CD4-positive, alpha-beta T cell (primary cell): ENCODE measurements around the gene MIEF2. TPM values are rescaled to one million over a fixed set of nuclear protein-coding genes. Genes with fewer than 3 reads are reported as not detected.

Experiments
- ATAC-seq: fragments of 200-7000 bp; cut with Tn5 transposase; one replicate; pipeline ENCODE4 v1.10.0; 2022; ENCODE audit warnings: mild to moderate bottlenecking; ENCODE audit not compliant: poor library complexity
- CTCF ChIA-PET: fragments of 350-600 bp; sonication (Branson Sonifier 250); formaldehyde crosslinking; loops from one replicate; lab custom pipeline; 2021; ENCODE audit warnings: antibody characterized with exemption, inconsistent platforms; lab: Charles Lee
- POLR2A ChIA-PET: fragments of 350-600 bp; sonication (Branson Sonifier 250); formaldehyde crosslinking; loops from one replicate; lab custom pipeline; 2021; ENCODE audit warnings: antibody characterized with exemption, inconsistent platforms; lab: Charles Lee
- DNase-seq, 14 experiments: peaks; one replicate each; pipeline ENCODE4 v3.0.0-alpha.2; 2013 to 2020; ENCODE audit warnings: mixed read lengths in 2 of 14
- H3K27ac ChIP-seq, 2 donors: one replicate each; pipeline versions ENCODE4 v1.5.1 to v1.7.0; 2013; ENCODE audit warnings: low read length in 2 of 2, low read depth in 1 of 2, mild to moderate bottlenecking in 1 of 2
- H3K27me3 ChIP-seq, 2 experiments: 1 replicate in 1 of 2; 2 replicates in 1 of 2; pipeline versions ENCODE4 v1.6.1 to v1.7.0; 2013; ENCODE audit warnings: low read length in 2 of 2, control low read depth in 1 of 2, mild to moderate bottlenecking in 1 of 2, moderate library complexity in 1 of 2; ENCODE audit not compliant: insufficient read depth in 2 of 2, control insufficient read depth in 1 of 2
- H3K36me3 ChIP-seq: one replicate; pipeline ENCODE4 v1.6.1; 2013; ENCODE audit warnings: low read length, control low read depth; ENCODE audit not compliant: insufficient read depth
- H3K4me1 ChIP-seq: one replicate; pipeline ENCODE4 v1.6.1; 2013; ENCODE audit warnings: low read length, control low read depth; ENCODE audit not compliant: insufficient read depth
- H3K4me3 ChIP-seq: one replicate; pipeline ENCODE4 v1.5.1; 2013; ENCODE audit warnings: mild to moderate bottlenecking, low read length, moderate library complexity
- H3K9me3 ChIP-seq, 2 experiments: 1 replicate in 1 of 2; 2 replicates in 1 of 2; pipeline versions ENCODE4 v1.6.1 to v1.7.0; 2013; ENCODE audit warnings: low read length in 2 of 2, mild to moderate bottlenecking in 2 of 2, control low read depth in 1 of 2, moderate library complexity in 1 of 2; ENCODE audit not compliant: control insufficient read depth in 1 of 2, insufficient read depth in 1 of 2
- H3K27ac Mint-ChIP-seq: one replicate; pipeline ENCODE4 v1.8.0; 2020; ENCODE audit warnings: mixed read lengths
- H3K27me3 Mint-ChIP-seq: one replicate; pipeline ENCODE4 v1.8.0; 2021; ENCODE audit warnings: mixed read lengths
- H3K36me3 Mint-ChIP-seq: one replicate; pipeline ENCODE4 v1.8.0; 2021; ENCODE audit warnings: low read depth, mixed read lengths
- H3K4me1 Mint-ChIP-seq: one replicate; pipeline ENCODE4 v1.8.0; 2021; ENCODE audit warnings: low read depth, mixed read lengths
- H3K4me3 Mint-ChIP-seq: one replicate; pipeline ENCODE4 v1.8.0; 2020; ENCODE audit warnings: mild to moderate bottlenecking, mixed read lengths
- H3K9me3 Mint-ChIP-seq: one replicate; pipeline ENCODE4 v1.8.0; 2020; ENCODE audit warnings: mixed read lengths
- CTCF ChIP-seq: fragments of 200-600 bp; IDR thresholded peaks from one replicate; pipeline ENCODE4 v1.8.0; 2022; ENCODE audit warnings: antibody characterized with exemption, mild to moderate bottlenecking
- intact Hi-C, 2 experiments: fragments of 100-400 bp; cut with DNase I in 1 of 2; cut with micrococcal nuclease in 1 of 2; formaldehyde crosslinking; loops; one replicate each; pipeline versions ENCODE4 v1.15.1 to v1.9.0; 2023 to 2025; cut with DNase I, micrococcal nuclease
- total RNA-seq, 174 experiments: library from RNA in 2 of 174; stranded (reverse) in 2 of 174; gene quantifications; one replicate each; pipeline ENCODE4 v1.2.3 and lab custom pipeline; 2021 to 2026

Gene MIEF2
- total RNA-seq, 2 experiments from 2014 or later: 10.7 to 14.3 TPM

DNA sequence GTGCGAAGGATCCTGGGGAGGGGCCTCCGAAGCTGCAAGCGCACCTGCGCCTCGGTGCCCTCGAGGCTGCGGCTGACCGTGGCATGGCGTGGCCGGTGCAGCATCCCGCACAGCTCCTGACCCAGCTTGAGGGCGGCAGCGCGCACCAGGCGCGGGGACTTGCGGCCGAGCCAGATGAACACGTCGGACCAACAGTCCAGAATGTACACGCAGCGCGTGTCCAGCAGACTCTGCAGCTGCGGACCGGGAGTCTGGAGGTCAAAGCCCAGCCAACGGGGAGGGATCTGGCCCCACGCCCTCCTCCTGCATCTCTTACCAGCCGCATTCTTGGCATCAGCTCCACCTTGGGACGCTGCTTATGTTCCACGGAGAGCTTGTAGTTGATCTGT is 12.9 kb upstream of the MIEF2 start:
- Mint-ChIP-seq H3K4me1 (peaks cover 5% of the 10 kb centered on the region), H3K9me3 (no peaks in the 10 kb centered on the region), H3K27ac (peak overlapping the region; percentile 25), H3K27me3 (no peaks in the 10 kb centered on the region), H3K4me3 (no peak overlapping the region), H3K36me3 (peaks cover 67% of the 10 kb centered on the region)
- peaks cover 77% of the 10 kb centered on the region for H3K36me3 ChIP-seq
- intact Hi-C loops: loop anchor here (5.0 to 10.0 kb wide), 3 partner anchors 75 to 317 kb away; no protein-coding TSS in a partner anchor
- TF ChIP-seq CTCF: no peak
- DNase-seq (no peak), ATAC-seq (no peak)
- POLR2A ChIA-PET: interaction anchor here (0.8 kb wide), 2 partner anchors 13 to 64 kb away, joined by 3 to 4 read pairs; partner anchors contain the start of genes ALKBH5 and MIEF2
- H3K27ac ChIP-seq: no peak overlapping the region
- no peaks in the 10 kb centered on the region for H3K27me3 ChIP-seq
- H3K9me3 ChIP-seq: no peaks in the 10 kb centered on the region
- H3K4me3 ChIP-seq: no peak overlapping the region
- H3K4me1 ChIP-seq: no peaks in the 10 kb centered on the region
- CTCF ChIA-PET: no interaction called here

DNA sequence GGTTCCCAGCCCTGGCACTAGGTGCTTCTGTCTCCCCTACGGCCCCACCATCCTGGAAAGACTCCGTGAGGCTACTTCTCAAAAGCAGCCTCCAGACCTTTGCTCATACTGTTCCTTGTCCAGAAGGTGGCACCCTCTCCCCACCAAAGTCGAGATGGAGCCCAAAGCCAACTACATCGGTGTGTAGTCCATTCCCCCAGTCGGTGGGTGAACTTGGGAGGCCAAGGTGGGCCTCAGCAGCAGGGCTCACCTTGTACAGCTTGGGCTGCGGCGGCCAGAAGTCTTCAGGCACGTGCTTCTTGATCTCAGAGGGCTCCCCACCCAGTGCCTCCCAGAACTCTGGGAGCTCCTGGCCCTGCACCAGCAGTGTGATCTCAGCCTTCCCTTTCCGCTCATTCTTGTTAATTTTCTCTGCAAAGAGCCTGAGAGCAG is 12.1 kb upstream of the MIEF2 start:
- ChIA-PET CTCF (no interaction called here), POLR2A (interaction anchor here (1.0 kb wide), 1 partner anchor 66 kb away, joined by 3 read pairs; the partner anchor contains the start of gene TOP3A)
- Histone ChIP-seq H3K4me3 (no peak overlapping the region), H3K27me3 (no peaks in the 10 kb centered on the region), H3K9me3 (no peaks in the 10 kb centered on the region), H3K4me1 (no peaks in the 10 kb centered on the region), H3K36me3 (peaks cover 83% of the 10 kb centered on the region), H3K27ac (no peak overlapping the region)
- Mint-ChIP-seq H3K36me3 (peaks cover 74% of the 10 kb centered on the region), H3K27me3 (no peaks in the 10 kb centered on the region), H3K27ac (peak overlapping the region; percentile 25), H3K4me3 (no peak overlapping the region), H3K4me1 (peaks cover 5% of the 10 kb centered on the region), H3K9me3 (no peaks in the 10 kb centered on the region)
- TF ChIP-seq CTCF: peak; percentile 69
- peak; percentile 44 to 81 (median 60) for DNase-seq
- intact Hi-C loops: loop anchor here (5.0 to 10.0 kb wide), 3 partner anchors 74 to 316 kb away; no protein-coding TSS in a partner anchor
- ATAC-seq: peak; percentile 82

- DNase-seq: no peak
- no peaks in the 10 kb centered on the region for H3K27me3 ChIP-seq
- no peak for TF ChIP-seq CTCF
- ATAC-seq: no peak
- H3K36me3 ChIP-seq: peaks cover 87% of the 10 kb centered on the region
- no peaks in the 10 kb centered on the region for H3K9me3 ChIP-seq
- no peak overlapping the region for H3K27ac ChIP-seq
- Mint-ChIP-seq H3K27me3 (no peaks in the 10 kb centered on the region), H3K4me3 (no peak overlapping the region), H3K27ac (no peak overlapping the region), H3K4me1 (peaks cover 5% of the 10 kb centered on the region), H3K9me3 (no peaks in the 10 kb centered on the region), H3K36me3 (peaks cover 79% of the 10 kb centered on the region)
- intact Hi-C loops: loop anchor here (5.0 to 10.0 kb wide), 3 partner anchors 73 to 316 kb away; no protein-coding TSS in a partner anchor
- H3K4me3 ChIP-seq: no peak overlapping the region
- no peaks in the 10 kb centered on the region for H3K4me1 ChIP-seq
- POLR2A ChIA-PET: interaction anchor here (1.0 kb wide), 1 partner anchor 66 kb away, joined by 3 read pairs; the partner anchor contains the start of gene TOP3A
- CTCF ChIA-PET: no interaction called here
Measured at GRCh38 chr17:18248811-18249210, 11.7 kb upstream of the MIEF2 start.
